SHP77 treated with DMSO at 0.1 percent for 48 hours (cell line): ENCODE measurements around the gene FOXC2.

Experiments used
- DNase-seq: peaks from one replicate; lab custom pipeline; 2025; lab: John Stamatoyannopoulos, UW

Gene FOXC2

GRCh38 chr16:86566601-86566965 is at the start of gene FOXC2:
FOXC2 (plus strand) TSS chr16:86566829; CDS start chr16:86567336, 507 bp downstream.
- no peak for DNase-seq

- DNase-seq, result no peak
These were observed 49.6 kb upstream of the FOXC2 start for GRCh38 chr16:86517033-86517432.

GRCh38 chr16:86517652-86518258 is 48.9 kb upstream of the FOXC2 start:
- peak; percentile 7 for DNase-seq

GRCh38 chr16:86519007-86519648 is 47.5 kb upstream of the FOXC2 start:
- DNase-seq, result no peak

GRCh38 chr16:86519649-86520316 is 46.8 kb upstream of the FOXC2 start:
- peak; percentile 2 for DNase-seq

- DNase-seq, result no peak
These were observed 46.1 kb upstream of the FOXC2 start for GRCh38 chr16:86520317-86521210.

- no peak for DNase-seq
These were observed 45.1 kb upstream of the FOXC2 start for GRCh38 chr16:86521236-86522197.

- no peak for DNase-seq
These were observed 44.0 kb upstream of the FOXC2 start for GRCh38 chr16:86522634-86523033.

GRCh38 chr16:86523166-86523740 is 43.4 kb upstream of the FOXC2 start:
- no peak for DNase-seq

- DNase-seq, result no peak
These were observed 42.6 kb upstream of the FOXC2 start for GRCh38 chr16:86524029-86524428.

- DNase-seq, result no peak
These were observed 40.9 kb upstream of the FOXC2 start for GRCh38 chr16:86525696-86526095.

GRCh38 chr16:86527366-86527765 is 39.3 kb upstream of the FOXC2 start:
- DNase-seq, result no peak

GRCh38 chr16:86528061-86528929 is 38.3 kb upstream of the FOXC2 start:
- DNase-seq, result no peak

GRCh38 chr16:86529160-86529559 is 37.5 kb upstream of the FOXC2 start:
- DNase-seq, result no peak

GRCh38 chr16:86530251-86531190 is 36.1 kb upstream of the FOXC2 start:
- no peak for DNase-seq

GRCh38 chr16:86531191-86531545 is 35.5 kb upstream of the FOXC2 start:
- DNase-seq, result no peak

GRCh38 chr16:86531641-86532525 is 34.7 kb upstream of the FOXC2 start:
- DNase-seq, result no peak

GRCh38 chr16:86532526-86532815 is 34.2 kb upstream of the FOXC2 start:
- no peak for DNase-seq
